ENCODE data around the gene NAV2.

DNA sequence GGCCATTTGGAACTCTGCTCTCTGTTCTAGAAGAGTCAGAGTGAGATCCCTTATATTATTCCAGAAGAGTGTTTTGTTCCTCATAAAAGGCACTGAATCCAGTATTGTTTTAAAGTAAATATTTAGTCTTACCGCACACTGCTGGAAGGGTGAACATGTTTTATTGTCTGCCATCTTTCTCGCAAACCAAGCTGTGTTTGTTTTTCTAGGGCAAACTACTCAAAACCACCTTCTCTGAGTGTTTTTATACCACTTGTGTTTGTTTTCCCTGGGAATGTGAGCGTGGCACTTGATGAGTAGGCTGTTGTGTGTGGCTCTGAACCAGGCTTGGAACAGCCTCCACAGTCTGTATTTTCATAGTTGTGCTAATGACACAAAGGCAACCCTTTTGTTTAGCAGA lies 357.8 kb downstream of the NAV2 start:
- TF ChIP-seq, protein P1, sequence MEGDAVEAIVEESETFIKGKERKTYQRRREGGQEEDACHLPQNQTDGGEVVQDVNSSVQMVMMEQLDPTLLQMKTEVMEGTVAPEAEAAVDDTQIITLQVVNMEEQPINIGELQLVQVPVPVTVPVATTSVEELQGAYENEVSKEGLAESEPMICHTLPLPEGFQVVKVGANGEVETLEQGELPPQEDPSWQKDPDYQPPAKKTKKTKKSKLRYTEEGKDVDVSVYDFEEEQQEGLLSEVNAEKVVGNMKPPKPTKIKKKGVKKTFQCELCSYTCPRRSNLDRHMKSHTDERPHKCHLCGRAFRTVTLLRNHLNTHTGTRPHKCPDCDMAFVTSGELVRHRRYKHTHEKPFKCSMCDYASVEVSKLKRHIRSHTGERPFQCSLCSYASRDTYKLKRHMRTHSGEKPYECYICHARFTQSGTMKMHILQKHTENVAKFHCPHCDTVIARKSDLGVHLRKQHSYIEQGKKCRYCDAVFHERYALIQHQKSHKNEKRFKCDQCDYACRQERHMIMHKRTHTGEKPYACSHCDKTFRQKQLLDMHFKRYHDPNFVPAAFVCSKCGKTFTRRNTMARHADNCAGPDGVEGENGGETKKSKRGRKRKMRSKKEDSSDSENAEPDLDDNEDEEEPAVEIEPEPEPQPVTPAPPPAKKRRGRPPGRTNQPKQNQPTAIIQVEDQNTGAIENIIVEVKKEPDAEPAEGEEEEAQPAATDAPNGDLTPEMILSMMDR (conservative IDR thresholded peaks at IDR 0.05 in 1 of 2, IDR thresholded peaks at IDR 0.05 in 1 of 2; ENCODE audit: extremely low read depth in 1 of 2, insufficient read depth in 1 of 2, low read depth in 1 of 2, low read length in 2 of 2) = no peak
- TF ChIP-seq EZH2 (IDR thresholded peaks at IDR 0.05; ENCODE audit: borderline replicate concordance, low read length) = no peak
